Measurements from ENCODE around the gene ARHGDIG.

Gene ARHGDIG

DNA sequence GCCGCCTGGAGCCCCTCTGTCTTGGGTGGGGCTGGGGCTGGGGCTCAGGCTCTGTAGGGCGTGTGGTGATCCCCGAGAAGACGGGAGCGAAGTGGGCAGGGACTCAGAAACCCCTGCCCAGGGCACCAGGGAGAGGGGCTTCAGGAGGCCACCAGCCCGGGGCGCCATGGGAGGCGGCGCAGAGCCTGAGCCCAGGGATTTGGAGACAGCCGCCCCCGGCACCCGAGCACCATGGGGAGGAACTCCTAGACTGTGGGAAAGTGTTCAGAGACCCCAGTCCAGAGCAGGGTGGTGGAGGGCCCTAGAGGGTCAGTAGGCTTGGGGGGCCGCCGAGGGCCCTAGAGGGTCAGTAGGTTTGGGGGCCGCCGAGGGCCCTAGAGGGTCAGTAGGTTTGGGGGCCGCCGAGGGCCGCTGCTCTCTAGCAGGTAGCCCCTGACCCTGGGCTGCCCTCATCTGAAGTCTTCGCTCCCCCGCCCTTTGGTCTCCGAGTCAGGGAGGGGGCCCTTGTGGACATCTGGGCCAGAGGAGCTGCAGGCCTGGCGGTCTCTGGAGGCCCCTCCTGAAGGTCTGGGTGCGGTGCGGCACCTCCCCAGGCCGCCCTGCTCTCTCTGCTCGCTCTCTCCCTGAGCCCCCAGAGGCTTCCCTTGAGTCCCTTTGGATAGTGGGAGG is 734 bp downstream of the ARHGDIG start:
- H3K4me2 ChIP-seq (ENCODE audit: low read length), result no peak overlapping the region
- H3K4me3 ChIP-seq (ENCODE audit: low read depth, low read length), result no peak overlapping the region
- H3K9ac ChIP-seq, result no peak overlapping the region

DNA sequence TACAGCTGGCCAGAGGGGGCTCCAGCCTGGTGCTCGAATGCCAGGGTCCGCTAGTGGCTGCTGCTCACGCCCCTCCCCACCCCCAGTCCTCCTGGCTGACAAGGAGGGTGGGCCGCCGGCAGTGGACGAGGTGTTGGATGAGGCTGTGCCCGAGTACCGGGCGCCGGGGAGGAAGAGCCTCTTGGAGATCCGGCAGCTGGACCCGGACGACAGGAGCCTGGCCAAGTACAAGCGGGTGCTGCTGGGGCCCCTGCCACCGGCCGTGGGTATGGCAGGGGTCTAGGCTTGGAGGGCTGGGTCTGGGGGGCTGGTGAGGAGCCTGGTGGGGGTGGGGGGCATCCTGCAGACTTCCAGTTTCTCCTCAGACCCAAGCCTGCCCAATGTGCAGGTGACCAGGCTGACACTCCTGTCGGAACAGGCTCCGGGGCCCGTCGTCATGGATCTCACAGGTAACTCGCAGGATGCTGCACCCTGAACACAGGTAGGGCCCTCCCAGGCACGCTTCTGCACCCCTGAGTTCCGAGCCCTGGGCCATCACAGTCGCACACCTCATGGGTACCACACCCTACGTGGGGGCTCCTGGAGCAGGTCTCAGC is 1.4 kb downstream of the ARHGDIG start:
- H3K79me2 ChIP-seq, result no peaks in the 10 kb centered on the region
- H3K4me2 ChIP-seq (ENCODE audit: low read length), result no peak overlapping the region
- no peak overlapping the region for H3K4me3 ChIP-seq (ENCODE audit: low read depth, low read length)
- TF ChIP-seq, protein P1, sequence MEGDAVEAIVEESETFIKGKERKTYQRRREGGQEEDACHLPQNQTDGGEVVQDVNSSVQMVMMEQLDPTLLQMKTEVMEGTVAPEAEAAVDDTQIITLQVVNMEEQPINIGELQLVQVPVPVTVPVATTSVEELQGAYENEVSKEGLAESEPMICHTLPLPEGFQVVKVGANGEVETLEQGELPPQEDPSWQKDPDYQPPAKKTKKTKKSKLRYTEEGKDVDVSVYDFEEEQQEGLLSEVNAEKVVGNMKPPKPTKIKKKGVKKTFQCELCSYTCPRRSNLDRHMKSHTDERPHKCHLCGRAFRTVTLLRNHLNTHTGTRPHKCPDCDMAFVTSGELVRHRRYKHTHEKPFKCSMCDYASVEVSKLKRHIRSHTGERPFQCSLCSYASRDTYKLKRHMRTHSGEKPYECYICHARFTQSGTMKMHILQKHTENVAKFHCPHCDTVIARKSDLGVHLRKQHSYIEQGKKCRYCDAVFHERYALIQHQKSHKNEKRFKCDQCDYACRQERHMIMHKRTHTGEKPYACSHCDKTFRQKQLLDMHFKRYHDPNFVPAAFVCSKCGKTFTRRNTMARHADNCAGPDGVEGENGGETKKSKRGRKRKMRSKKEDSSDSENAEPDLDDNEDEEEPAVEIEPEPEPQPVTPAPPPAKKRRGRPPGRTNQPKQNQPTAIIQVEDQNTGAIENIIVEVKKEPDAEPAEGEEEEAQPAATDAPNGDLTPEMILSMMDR (IDR thresholded peaks at IDR 0.05), result no peak
- no peaks in the 10 kb centered on the region for H3K27me3 ChIP-seq (ENCODE audit: control insufficient read depth, insufficient read depth, low read length)
- H3K36me3 ChIP-seq (ENCODE audit: control insufficient read depth, insufficient read depth, low read length), result no peaks in the 10 kb centered on the region
- no peaks in the 10 kb centered on the region for H3K4me1 ChIP-seq
- no peak overlapping the region for H3K9ac ChIP-seq
- no peak overlapping the region for H2AFZ ChIP-seq
- H3K9me3 ChIP-seq (ENCODE audit: control insufficient read depth, low read length), result no peaks in the 10 kb centered on the region
- H3K27ac ChIP-seq, result no peak overlapping the region

More for the DNA sequence above, 734 bp downstream of the ARHGDIG start:
- no peaks in the 10 kb centered on the region for H3K36me3 ChIP-seq (ENCODE audit: control insufficient read depth, insufficient read depth, low read length)
- H3K27me3 ChIP-seq (ENCODE audit: control insufficient read depth, insufficient read depth, low read length), result no peaks in the 10 kb centered on the region
- TF ChIP-seq, protein P1 (IDR thresholded peaks at IDR 0.05), result no peak
- no peaks in the 10 kb centered on the region for H3K9me3 ChIP-seq (ENCODE audit: control insufficient read depth, low read length)
- no peaks in the 10 kb centered on the region for H3K4me1 ChIP-seq
- no peak overlapping the region for H2AFZ ChIP-seq
- no peaks in the 10 kb centered on the region for H3K79me2 ChIP-seq
- no peak overlapping the region for H3K27ac ChIP-seq

DNA sequence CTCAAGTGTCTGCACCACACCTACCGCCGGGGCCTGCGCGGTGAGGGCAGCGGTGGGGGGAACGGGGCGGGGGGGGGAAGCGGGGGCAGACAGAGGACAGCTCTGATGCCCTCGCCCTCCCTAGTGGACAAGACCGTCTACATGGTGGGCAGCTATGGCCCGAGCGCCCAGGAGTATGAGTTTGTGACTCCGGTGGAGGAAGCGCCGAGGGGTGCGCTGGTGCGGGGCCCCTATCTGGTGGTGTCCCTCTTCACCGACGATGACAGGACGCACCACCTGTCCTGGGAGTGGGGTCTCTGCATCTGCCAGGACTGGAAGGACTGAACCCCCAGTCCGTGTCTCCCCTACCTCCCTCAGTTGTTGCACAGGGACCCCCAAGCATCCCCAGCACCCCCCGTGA is 2.1 kb downstream of the ARHGDIG start:
- H3K4me1 ChIP-seq, result no peaks in the 10 kb centered on the region

DNA sequence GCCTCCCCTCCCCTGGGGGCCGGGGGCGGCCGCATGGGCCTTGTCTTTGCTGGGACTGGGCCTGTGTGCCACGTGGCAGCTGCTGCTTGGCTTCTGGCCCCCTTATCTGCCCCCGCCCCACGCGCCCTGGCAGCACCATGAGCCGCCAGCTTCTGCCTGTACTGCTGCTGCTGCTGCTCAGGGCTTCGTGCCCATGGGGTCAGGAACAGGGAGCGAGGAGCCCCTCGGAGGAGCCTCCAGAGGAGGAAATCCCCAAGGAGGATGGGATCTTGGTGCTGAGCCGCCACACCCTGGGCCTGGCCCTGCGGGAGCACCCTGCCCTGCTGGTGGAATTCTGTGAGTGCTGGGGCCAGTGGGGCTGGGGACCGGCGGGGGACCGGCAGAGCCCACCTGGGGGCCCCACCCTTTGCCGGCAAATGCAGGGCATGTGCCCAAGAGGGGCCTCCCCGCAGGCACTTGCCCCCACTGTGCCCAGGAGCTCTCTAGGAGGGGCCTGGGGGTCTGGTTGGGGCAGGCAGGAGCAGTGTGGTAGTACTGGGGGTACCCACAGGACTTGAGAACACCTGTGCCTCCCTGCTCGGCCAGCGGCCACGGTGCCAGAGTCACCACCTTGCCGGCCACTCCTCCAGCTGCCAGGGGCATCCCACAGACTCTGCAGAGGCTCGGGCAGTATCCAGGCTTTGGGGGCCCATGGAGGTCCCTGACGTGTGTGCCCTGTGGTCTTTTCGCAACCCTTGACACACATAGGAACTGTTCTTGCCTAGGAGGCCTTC is 2.8 kb downstream of the ARHGDIG start, which contains the start of gene PDIA2:
PDIA2 (plus strand) TSS at position 132 of the 773 bp plus-strand sequence; CDS start at position 138, 6 bp downstream.
- Histone ChIP-seq H3K4me3 (ENCODE audit: low read depth, low read length) (no peak within 1 kb of the TSS), H3K36me3 (ENCODE audit: control insufficient read depth, insufficient read depth, low read length) (no peaks in the 10 kb centered on the region)
- TF ChIP-seq, protein P1 (IDR thresholded peaks at IDR 0.05), result no peak

More for the DNA sequence above, 2.1 kb downstream of the ARHGDIG start:
- H3K9me3 ChIP-seq (ENCODE audit: control insufficient read depth, low read length), result no peaks in the 10 kb centered on the region
- no peak overlapping the region for H2AFZ ChIP-seq
- no peaks in the 10 kb centered on the region for H3K27me3 ChIP-seq (ENCODE audit: control insufficient read depth, insufficient read depth, low read length)
- no peak overlapping the region for H3K4me3 ChIP-seq (ENCODE audit: low read depth, low read length)
- H3K9ac ChIP-seq, result no peak overlapping the region
- H3K79me2 ChIP-seq, result no peaks in the 10 kb centered on the region
- no peaks in the 10 kb centered on the region for H3K36me3 ChIP-seq (ENCODE audit: control insufficient read depth, insufficient read depth, low read length)
- TF ChIP-seq, protein P1 (IDR thresholded peaks at IDR 0.05), result no peak
- no peak overlapping the region for H3K27ac ChIP-seq
- no peak overlapping the region for H3K4me2 ChIP-seq (ENCODE audit: low read length)

More for the DNA sequence above, 2.8 kb downstream of the ARHGDIG start, which contains the start of gene PDIA2:
- no peak within 1 kb of the TSS for H3K4me2 ChIP-seq (ENCODE audit: low read length)
- no peaks in the 10 kb centered on the region for H3K27me3 ChIP-seq (ENCODE audit: control insufficient read depth, insufficient read depth, low read length)
- H3K9me3 ChIP-seq (ENCODE audit: control insufficient read depth, low read length), result no peaks in the 10 kb centered on the region
- H3K4me1 ChIP-seq, result no peaks in the 10 kb centered on the region
- no peak within 1 kb of the TSS for H2AFZ ChIP-seq
- H3K79me2 ChIP-seq, result no peaks in the 10 kb centered on the region
- no peak within 1 kb of the TSS for H3K27ac ChIP-seq
- H3K9ac ChIP-seq, result no peak within 1 kb of the TSS
